ENCODE data around the gene METTL1.
"Not testable (repeated sequence)": the region's sequence is repeated elsewhere in the genome, so short reads cannot be mapped to it uniquely, and the experiment has no call there.

GRCh38 chr12:57721846-57722608, 49.9 kb downstream of the METTL1 start:
- TF ChIP-seq CTCF (IDR thresholded peaks at IDR 0.05; ENCODE audit: insufficient read depth, low read length, poor library complexity, severe bottlenecking); EZH2phosphoT487 (conservative IDR thresholded peaks at IDR 0.05; ENCODE audit: low read length): not testable (repeated sequence)

Data from SU-DHL-6 (cell line).